Endodermal cell (in vitro differentiated cells): Measurements from ENCODE around the gene SFXN5. TPM values are rescaled to one million over a fixed set of nuclear protein-coding genes. Genes with fewer than 3 reads are reported as not detected.
"Not testable (repeated sequence)": the region's sequence is repeated elsewhere in the genome, so short reads cannot be mapped to it uniquely, and the experiment has no call there.

Experiments
- DNase-seq: peaks from one replicate; pipeline ENCODE4 v3.0.0-alpha.2; 2017
- H3K27ac ChIP-seq: 2 replicates; pipeline ENCODE4 v1.5.1; 2013; ENCODE audit warnings: mild to moderate bottlenecking, low read depth, low read length, moderate library complexity
- H3K27me3 ChIP-seq: 2 replicates; pipeline ENCODE4 v1.6.1; 2013; ENCODE audit warnings: mild to moderate bottlenecking, low read length, moderate library complexity; ENCODE audit not compliant: insufficient read depth, control insufficient read depth, poor library complexity, severe bottlenecking
- H3K36me3 ChIP-seq: 2 replicates; pipeline ENCODE4 v1.7.0; 2013; ENCODE audit warnings: mild to moderate bottlenecking, low read length, moderate library complexity; ENCODE audit not compliant: control insufficient read depth, insufficient read depth
- H3K4me1 ChIP-seq: one replicate; pipeline ENCODE4 v1.7.0; 2013; ENCODE audit warnings: low read length; ENCODE audit not compliant: control insufficient read depth, insufficient read depth
- H3K4me3 ChIP-seq: 2 replicates; pipeline ENCODE4 v1.5.1; 2013; ENCODE audit warnings: mild to moderate bottlenecking, low read length, moderate library complexity
- H3K9ac ChIP-seq: 2 replicates; pipeline ENCODE4 v1.6.1; 2013; ENCODE audit warnings: mild to moderate bottlenecking, low read length, moderate library complexity; ENCODE audit not compliant: poor library complexity, severe bottlenecking; ENCODE audit errors: extremely low read depth
- H3K9me3 ChIP-seq: 2 replicates; pipeline ENCODE4 v1.6.1; 2013; ENCODE audit warnings: mild to moderate bottlenecking, low read length, moderate library complexity; ENCODE audit not compliant: control insufficient read depth
- H3K27ac Mint-ChIP-seq: 2 replicates; pipeline ENCODE4 v1.8.0; 2020; ENCODE audit warnings: mixed read lengths
- H3K27me3 Mint-ChIP-seq: 2 replicates; pipeline ENCODE4 v1.8.0; 2021; ENCODE audit warnings: mild to moderate bottlenecking, mixed read lengths; ENCODE audit not compliant: insufficient read depth
- H3K36me3 Mint-ChIP-seq: 2 replicates; pipeline ENCODE4 v1.8.0; 2020; ENCODE audit warnings: low read depth, mixed read lengths
- H3K4me1 Mint-ChIP-seq: 2 replicates; pipeline ENCODE4 v1.8.0; 2020; ENCODE audit warnings: mixed read lengths
- H3K4me3 Mint-ChIP-seq: 2 replicates; pipeline ENCODE4 v1.8.0; 2020; ENCODE audit warnings: mild to moderate bottlenecking, moderate library complexity, mixed read lengths
- H3K9me3 Mint-ChIP-seq: 2 replicates; pipeline ENCODE4 v1.8.0; 2020; ENCODE audit warnings: mild to moderate bottlenecking, mixed read lengths
- WGBS, 2 experiments: methylation state at CpG; one replicate each; pipeline versions ENCODE4 v1.1.5 to v1.1.7; 2013; ENCODE audit warnings: missing lambda C conversion rate in 2 of 2, mixed read lengths in 1 of 2; ENCODE audit not compliant: insufficient coverage in 1 of 2, insufficient read length in 1 of 2; 5-methylcytosine and 5-hydroxymethylcytosine counted together
- total RNA-seq, 2 donors: library from RNA; stranded (reverse); fragmentation: NEBNext Ultra II Directional in 1 of 2; extraction: Animal tissue kit (Norgen Biotek cat#: 25700) in 1 of 2; gene quantifications; 2 replicates in 1 of 2; 3 replicates in 1 of 2; pipeline ENCODE4 v1.2.1, GENCODE V29; 2021
- TF ChIP-seq, protein P1 (sequence below): fragments of 200-600 bp; sonication (generic); conservative IDR thresholded peaks from 2 replicates; pipeline ENCODE4 v1.5.0; 2021; ENCODE audit warnings: antibody characterized with exemption, mild to moderate bottlenecking

SFXN5 gene
- total RNA-seq, 2 donors from 2014 or later: 30.7 to 32.8 TPM

DNA sequence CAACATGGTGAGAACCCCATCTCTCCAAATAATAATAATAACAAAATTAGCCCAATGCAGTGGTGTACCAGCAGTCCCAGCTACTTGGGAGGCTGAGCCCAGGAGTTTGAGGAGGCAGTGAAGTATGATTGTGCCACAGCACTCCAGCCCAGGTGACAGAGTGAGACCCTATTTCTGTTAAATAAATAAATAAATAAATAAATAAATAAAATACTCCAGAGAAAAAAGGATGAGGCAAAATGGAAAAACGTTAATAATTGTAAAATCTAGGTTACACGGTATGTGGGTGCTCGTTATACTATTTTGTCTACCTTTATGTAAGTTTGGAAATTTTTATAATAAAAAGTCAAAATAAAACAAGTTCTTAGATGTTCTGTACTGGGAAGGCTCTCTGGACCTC, 162.8 kb downstream of the SFXN5 start:
- Mint-ChIP-seq H3K4me1 (peaks cover 5% of the 10 kb centered on the region), H3K36me3 (no peaks in the 10 kb centered on the region), H3K9me3 (no peaks in the 10 kb centered on the region), H3K4me3 (no peak overlapping the region), H3K27me3 (peaks cover 92% of the 10 kb centered on the region), H3K27ac (no peak overlapping the region)
- TF ChIP-seq, protein P1, sequence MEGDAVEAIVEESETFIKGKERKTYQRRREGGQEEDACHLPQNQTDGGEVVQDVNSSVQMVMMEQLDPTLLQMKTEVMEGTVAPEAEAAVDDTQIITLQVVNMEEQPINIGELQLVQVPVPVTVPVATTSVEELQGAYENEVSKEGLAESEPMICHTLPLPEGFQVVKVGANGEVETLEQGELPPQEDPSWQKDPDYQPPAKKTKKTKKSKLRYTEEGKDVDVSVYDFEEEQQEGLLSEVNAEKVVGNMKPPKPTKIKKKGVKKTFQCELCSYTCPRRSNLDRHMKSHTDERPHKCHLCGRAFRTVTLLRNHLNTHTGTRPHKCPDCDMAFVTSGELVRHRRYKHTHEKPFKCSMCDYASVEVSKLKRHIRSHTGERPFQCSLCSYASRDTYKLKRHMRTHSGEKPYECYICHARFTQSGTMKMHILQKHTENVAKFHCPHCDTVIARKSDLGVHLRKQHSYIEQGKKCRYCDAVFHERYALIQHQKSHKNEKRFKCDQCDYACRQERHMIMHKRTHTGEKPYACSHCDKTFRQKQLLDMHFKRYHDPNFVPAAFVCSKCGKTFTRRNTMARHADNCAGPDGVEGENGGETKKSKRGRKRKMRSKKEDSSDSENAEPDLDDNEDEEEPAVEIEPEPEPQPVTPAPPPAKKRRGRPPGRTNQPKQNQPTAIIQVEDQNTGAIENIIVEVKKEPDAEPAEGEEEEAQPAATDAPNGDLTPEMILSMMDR: no peak
- Histone ChIP-seq H3K4me1 (no peaks in the 10 kb centered on the region), H3K27ac (no peak overlapping the region), H3K9me3 (no peaks in the 10 kb centered on the region), H3K4me3 (no peak overlapping the region), H3K9ac (no peak overlapping the region), H3K27me3 (peaks cover 84% of the 10 kb centered on the region), H3K36me3 (no peaks in the 10 kb centered on the region)
- whole genome bisulfite sequencing, 2 experiments: 89% methylated on average over 3 of the region's 3 CpGs; no CpG with 5 or more reads in 1 of the 2 experiments
- DNase-seq: no peak

DNA sequence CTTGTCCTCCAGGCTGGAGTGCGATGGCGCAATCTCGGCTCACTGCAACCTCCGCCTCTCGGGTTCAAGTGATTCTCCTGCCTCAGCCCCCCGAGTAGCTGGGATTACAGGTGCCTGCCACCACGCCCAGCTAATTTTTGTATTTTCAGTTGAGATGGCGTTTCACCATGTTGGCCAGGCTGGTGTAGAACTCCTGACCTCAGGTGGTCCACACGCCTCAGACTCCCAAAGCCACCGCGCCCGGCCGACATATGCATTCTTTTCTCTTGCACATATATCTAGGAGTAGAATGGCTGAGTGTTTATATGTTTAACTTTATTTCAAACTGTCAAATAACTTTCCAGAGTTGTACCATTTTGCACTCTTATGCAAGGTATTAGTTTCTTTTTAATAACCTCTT, 164.1 kb downstream of the SFXN5 start:
- H3K9ac ChIP-seq, H3K36me3 Mint-ChIP-seq, H3K27ac Mint-ChIP-seq, H3K36me3 ChIP-seq, H3K4me3 Mint-ChIP-seq, H3K9me3 ChIP-seq, DNase-seq, H3K4me1 ChIP-seq, H3K9me3 Mint-ChIP-seq, H3K4me3 ChIP-seq, H3K27ac ChIP-seq, H3K4me1 Mint-ChIP-seq: not testable (repeated sequence)
- WGBS, 2 experiments: 75 to 93% methylated on average over 8 to 13 of the region's 13 CpGs
- peaks cover 84% of the 10 kb centered on the region for H3K27me3 ChIP-seq
- H3K27me3 Mint-ChIP-seq: peaks cover 93% of the 10 kb centered on the region

DNA sequence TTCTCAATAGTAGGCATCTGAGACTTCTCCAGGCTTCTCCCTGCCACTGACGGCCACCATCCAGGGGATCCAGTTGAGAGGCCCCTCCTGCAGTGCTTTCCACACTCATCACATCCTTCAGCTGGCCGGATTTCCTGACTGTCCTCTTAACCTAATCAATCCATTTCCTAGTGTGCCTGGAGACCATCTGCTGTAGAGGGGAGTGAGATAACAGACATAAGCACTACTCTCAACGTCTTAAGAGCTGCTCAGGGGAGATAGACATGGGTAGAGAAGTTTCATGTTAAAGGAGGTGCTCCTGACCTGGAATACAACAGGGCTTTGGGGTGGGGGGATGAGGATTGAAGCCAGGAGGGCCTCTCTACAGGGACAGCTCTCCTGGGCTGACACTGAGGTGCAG, 170.1 kb downstream of the SFXN5 start:
- Histone ChIP-seq H3K9me3 (no peaks in the 10 kb centered on the region), H3K4me1 (peaks cover 6% of the 10 kb centered on the region), H3K27me3 (peaks cover 53% of the 10 kb centered on the region), H3K4me3 (no peak overlapping the region), H3K36me3 (no peaks in the 10 kb centered on the region), H3K27ac (no peak overlapping the region), H3K9ac (no peak overlapping the region)
- WGBS, 2 experiments: 55 to 73% methylated on average over 2 to 3 of the region's 3 CpGs
- H3K4me1 Mint-ChIP-seq: peaks cover 12% of the 10 kb centered on the region
- peaks cover 89% of the 10 kb centered on the region for H3K27me3 Mint-ChIP-seq
- H3K4me3 Mint-ChIP-seq: no peak overlapping the region
- TF ChIP-seq, protein P1: no peak
- H3K27ac Mint-ChIP-seq: no peak overlapping the region
- DNase-seq: no peak
- H3K36me3 Mint-ChIP-seq: no peaks in the 10 kb centered on the region
- no peaks in the 10 kb centered on the region for H3K9me3 Mint-ChIP-seq

DNA sequence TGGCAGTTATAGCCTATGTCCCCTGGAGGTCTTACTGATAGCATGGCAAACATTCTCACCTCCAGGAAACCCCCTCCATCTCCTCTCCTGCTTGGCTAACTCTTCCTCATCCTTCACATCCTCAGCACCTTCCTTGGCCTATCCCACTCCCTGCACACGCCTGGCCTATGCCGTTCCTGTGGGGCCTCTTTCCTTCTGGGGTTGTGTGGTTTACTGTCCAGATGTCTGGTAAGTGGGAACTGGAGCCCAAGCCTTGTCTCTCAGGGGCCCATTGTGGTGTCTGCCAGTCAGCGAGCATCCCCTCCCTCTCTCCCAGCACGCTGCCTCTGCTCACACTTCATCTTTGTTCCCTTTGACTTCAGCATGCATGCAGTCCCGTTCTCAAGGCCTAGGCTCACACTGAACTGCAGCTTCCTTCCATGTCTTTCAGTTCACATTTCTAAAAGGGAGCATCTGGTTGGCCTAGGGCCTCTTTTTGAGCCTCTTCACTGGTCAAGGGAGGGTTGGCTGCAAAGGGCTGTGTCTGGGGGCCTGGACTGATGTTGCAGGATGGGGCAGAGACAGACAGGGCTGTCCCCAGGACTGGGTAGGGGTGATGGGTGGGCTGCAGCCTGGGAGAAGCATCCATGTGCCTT, 171.2 kb downstream of the SFXN5 start:
- Histone ChIP-seq H3K4me1 (peaks cover 7% of the 10 kb centered on the region), H3K9ac (no peak overlapping the region), H3K36me3 (no peaks in the 10 kb centered on the region), H3K9me3 (no peaks in the 10 kb centered on the region), H3K4me3 (no peak overlapping the region), H3K27me3 (peaks cover 60% of the 10 kb centered on the region), H3K27ac (no peak overlapping the region)
- no peak for DNase-seq
- peaks cover 14% of the 10 kb centered on the region for H3K4me1 Mint-ChIP-seq
- peaks cover 89% of the 10 kb centered on the region for H3K27me3 Mint-ChIP-seq
- TF ChIP-seq, protein P1: no peak
- H3K27ac Mint-ChIP-seq: no peak overlapping the region
- no peaks in the 10 kb centered on the region for H3K36me3 Mint-ChIP-seq
- no peaks in the 10 kb centered on the region for H3K9me3 Mint-ChIP-seq
- no peak overlapping the region for H3K4me3 Mint-ChIP-seq
- 87 to 88% methylated on average over 3 to 5 of the region's 5 CpGs for WGBS, 2 experiments
